Adrenal gland (tissue), 12 donors: ENCODE results near the gene CDH16. TPM values are rescaled to one million over a fixed set of nuclear protein-coding genes. Genes with fewer than 3 reads are reported as not detected.
"Not testable (repeated sequence)": the region's sequence is repeated elsewhere in the genome, so short reads cannot be mapped to it uniquely, and the experiment has no call there.

Experiments used
- DNase-seq, 7 donors: peaks; one replicate each; pipeline ENCODE4 v3.0.0-alpha.2; 2019 to 2020
- H3K27ac ChIP-seq, 5 donors: fragments of 200-600 bp; sonication (generic) in 4 of 5; 1 replicate in 3 of 5; 2 replicates in 2 of 5; pipeline versions ENCODE4 v1.5.1 to v1.8.0; 2016 to 2020; ENCODE audit warnings: mild to moderate bottlenecking in 1 of 5
- H3K27me3 ChIP-seq: fragments of 200-600 bp; 2 replicates; pipeline ENCODE4 v1.8.0; 2021
- H3K36me3 ChIP-seq, 2 donors: fragments of 200-600 bp; replicated peaks in 1 of 2; 1 replicate in 1 of 2; 2 replicates in 1 of 2; pipeline versions ENCODE4 v1.5.1 to v1.8.0; 2018 to 2022
- H3K4me1 ChIP-seq, 2 donors: fragments of 200-600 bp; replicated peaks in 1 of 2; 1 replicate in 1 of 2; 2 replicates in 1 of 2; pipeline versions ENCODE4 v1.5.1 to v1.8.0; 2018 to 2021
- H3K4me3 ChIP-seq, 4 donors: fragments of 200-600 bp; sonication (generic) in 3 of 4; one replicate each; pipeline ENCODE4 v1.5.1; 2016 to 2018
- H3K9me3 ChIP-seq, 3 donors: fragments of 200-600 bp; sonication (generic) in 1 of 3; replicated peaks in 1 of 3; 1 replicate in 2 of 3; 2 replicates in 1 of 3; pipeline versions ENCODE4 v1.5.1 to v1.8.0; 2016 to 2021
- POLR2A ChIP-seq, 2 donors: fragments of 450-650 bp; IDR thresholded peaks; one replicate each; pipeline ENCODE4 v1.6.1; 2017; ENCODE audit warnings: antibody characterized with exemption in 2 of 2, mild to moderate bottlenecking in 2 of 2, moderate library complexity in 1 of 2
- WGBS, 4 donors: extraction: QIAGEN DNeasy Blood & Tissue Kit in 2 of 4; methylation state at CpG; one replicate each; pipeline versions ENCODE4 v1.1.5 to v1.1.7; 2013 to 2017; 5-methylcytosine and 5-hydroxymethylcytosine counted together
- intact Hi-C, 2 donors: fragments of 100-400 bp; cut with DNase I; formaldehyde crosslinking; loops; one replicate each; pipeline versions ENCODE4 v1.14.1 to v1.15.0; 2022 to 2023
- polyA plus RNA-seq, 3 donors: library from polyadenylated mRNA; stranded (reverse); fragments of 200-250 nt in 2 of 3; fragments of 350-450 nt in 1 of 3; fragmentation: Illumina TruSeq in 1 of 3; extraction: RNeasy Lipid Tissue Mini Kit (QIAGEN cat#74804) in 1 of 3; gene quantifications; one replicate each; pipeline ENCODE4 v1.2.3, GENCODE V29; 2013 to 2014
- total RNA-seq, 9 donors: library from RNA; depleted of rRNA in 4 of 9; stranded (reverse); fragments of >200 nt in 4 of 9; fragments of 120-200 nt in 1 of 9; fragmentation: NEBNext Ultra II Directional in 1 of 9; extraction: Animal tissue kit (Norgen Biotek cat#: 25700) in 1 of 9; gene quantifications; one replicate each; pipeline versions ENCODE4 v1.1.0 to v1.2.4, GENCODE V29; 2013 to 2023
- TF ChIP-seq, protein P1 (sequence below), 6 experiments: fragments of 450-650 bp in 4 of 6; fragments of 200-600 bp in 2 of 6; sonication (generic) in 1 of 6; IDR thresholded peaks; 1 replicate in 5 of 6; 2 replicates in 1 of 6; pipeline versions ENCODE4 v1.5.1 to v1.8.0; 2016 to 2021; ENCODE audit warnings: antibody characterized with exemption in 6 of 6, mild to moderate bottlenecking in 2 of 6, moderate library complexity in 1 of 6
- donor health status: healthy with polysubstance abuse.
- donor health status: Bipolar disorder and iron deficiency.
- donor health status: DM: yes; HTN: yes; CAD: no.
- donor health status: DM: no; HTN: no; CAD: no.
- donor health status: DM: no; HTN: no; CAD: no.
- donor health status: DM: yes; HTN: yes; CAD: no.

CDH16 gene
- total and polyA plus RNA-seq, 12 donors: 0.69 TPM; not detected in 11

DNA sequence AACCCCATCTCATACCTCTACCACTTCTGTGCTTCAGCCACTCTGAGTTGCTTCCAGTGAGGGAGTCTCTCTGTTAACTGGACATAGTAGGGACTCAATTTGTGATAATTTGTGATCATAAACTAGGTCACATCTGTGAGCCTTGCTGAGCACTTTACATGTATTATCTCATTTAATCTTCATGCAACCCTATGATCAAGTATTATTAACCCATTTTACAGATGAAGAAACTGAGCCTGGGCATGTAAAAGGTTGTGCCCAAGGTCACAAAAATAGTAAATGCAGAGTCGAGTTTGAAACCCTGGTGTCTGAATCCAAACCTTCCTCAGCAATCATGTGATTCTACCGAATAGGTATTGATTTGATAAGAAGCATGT is 19.8 kb downstream of the CDH16 start:
- no peak for DNase-seq
- intact Hi-C loops: loop anchor here (5.0 kb wide), 2 partner anchors 33 to 43 kb away; partner anchors contain the start of gene CIAO2B (in 1 of the 2)
- 56 to 71% (median 64%) methylated on average over 2 of the region's 2 CpGs for WGBS, 4 donors
- Histone ChIP-seq H3K9me3 (no peaks in the 10 kb centered on the region), H3K4me3 (no peak overlapping the region), H3K4me1 (peaks cover 20 to 29% of the 10 kb centered on the region in 2 donors), H3K27ac (peak overlapping the region in 4 of 5 donors; percentile 57 to 88 (median 80)), H3K27me3 (no peaks in the 10 kb centered on the region), H3K36me3 (no peaks in the 10 kb centered on the region)
- TF ChIP-seq, protein P1, sequence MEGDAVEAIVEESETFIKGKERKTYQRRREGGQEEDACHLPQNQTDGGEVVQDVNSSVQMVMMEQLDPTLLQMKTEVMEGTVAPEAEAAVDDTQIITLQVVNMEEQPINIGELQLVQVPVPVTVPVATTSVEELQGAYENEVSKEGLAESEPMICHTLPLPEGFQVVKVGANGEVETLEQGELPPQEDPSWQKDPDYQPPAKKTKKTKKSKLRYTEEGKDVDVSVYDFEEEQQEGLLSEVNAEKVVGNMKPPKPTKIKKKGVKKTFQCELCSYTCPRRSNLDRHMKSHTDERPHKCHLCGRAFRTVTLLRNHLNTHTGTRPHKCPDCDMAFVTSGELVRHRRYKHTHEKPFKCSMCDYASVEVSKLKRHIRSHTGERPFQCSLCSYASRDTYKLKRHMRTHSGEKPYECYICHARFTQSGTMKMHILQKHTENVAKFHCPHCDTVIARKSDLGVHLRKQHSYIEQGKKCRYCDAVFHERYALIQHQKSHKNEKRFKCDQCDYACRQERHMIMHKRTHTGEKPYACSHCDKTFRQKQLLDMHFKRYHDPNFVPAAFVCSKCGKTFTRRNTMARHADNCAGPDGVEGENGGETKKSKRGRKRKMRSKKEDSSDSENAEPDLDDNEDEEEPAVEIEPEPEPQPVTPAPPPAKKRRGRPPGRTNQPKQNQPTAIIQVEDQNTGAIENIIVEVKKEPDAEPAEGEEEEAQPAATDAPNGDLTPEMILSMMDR (IDR thresholded peaks at IDR 0.05): no peak
- TF ChIP-seq POLR2A (IDR thresholded peaks at IDR 0.05): no peak

DNA sequence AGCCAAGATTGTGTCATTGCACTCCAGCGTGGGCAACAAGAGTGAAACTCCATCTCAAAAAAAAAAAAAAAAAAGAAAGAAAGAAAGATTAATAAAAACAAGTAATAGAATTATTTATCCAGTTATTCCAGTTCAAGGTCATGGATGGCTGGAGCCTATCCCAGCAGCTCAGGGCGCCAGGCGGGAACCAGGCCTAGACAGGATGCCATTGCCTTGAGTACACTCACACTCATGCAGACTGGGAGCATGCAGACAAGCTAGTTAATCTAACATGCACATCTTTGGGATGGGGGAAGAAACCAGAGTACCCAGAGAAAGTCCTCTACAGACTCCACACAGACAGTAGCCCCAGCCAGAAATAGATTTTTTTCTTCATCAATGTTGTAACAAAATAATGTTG is 20.5 kb downstream of the CDH16 start:
- intact Hi-C loops: loop anchor here (5.0 kb wide), 2 partner anchors 34 to 44 kb away; partner anchors contain the start of gene CIAO2B (in 1 of the 2)
- Histone ChIP-seq H3K36me3 (no peaks in the 10 kb centered on the region), H3K4me3 (no peak overlapping the region), H3K27ac (peak overlapping the region in 4 of 5 donors; percentile 28 to 88 (median 61)), H3K27me3 (no peaks in the 10 kb centered on the region), H3K4me1 (peaks cover 20 to 29% of the 10 kb centered on the region in 2 donors), H3K9me3 (no peaks in the 10 kb centered on the region)
- DNase-seq: peak; percentile 73 to 94 (median 85)
- TF ChIP-seq, protein P1 (IDR thresholded peaks at IDR 0.05): no peak
- peak in 1 of 2 donors; percentile 26 for TF ChIP-seq POLR2A (IDR thresholded peaks at IDR 0.05)
- 29 to 32% (median 30%) methylated on average over 3 of the region's 3 CpGs for WGBS, 4 donors

DNA sequence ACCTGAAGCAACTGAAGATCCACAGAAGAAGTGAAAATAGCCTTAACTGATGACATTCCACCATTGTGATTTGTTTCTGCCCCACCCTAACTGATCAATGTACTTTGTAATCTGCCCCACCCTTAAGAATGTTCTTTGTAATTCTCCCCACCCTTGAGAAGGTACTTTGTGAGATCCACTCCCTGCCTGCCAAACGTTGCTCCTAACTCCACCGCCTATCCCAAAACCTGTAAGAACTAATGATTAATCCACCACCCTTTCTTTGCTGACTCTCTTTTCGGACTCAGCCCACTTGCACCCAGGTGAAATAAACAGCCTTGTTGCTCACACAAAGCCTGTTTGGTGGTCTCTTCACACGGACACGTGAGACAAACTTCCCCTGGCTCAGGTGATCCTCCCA is 22.0 kb downstream of the CDH16 start:
- not testable (repeated sequence) for H3K9me3 ChIP-seq, H3K4me3 ChIP-seq, H3K36me3 ChIP-seq, H3K27me3 ChIP-seq, DNase-seq
- Histone ChIP-seq H3K27ac (peak overlapping the region in 1 of 5 donors; percentile 66), H3K4me1 (peaks cover 20 to 29% of the 10 kb centered on the region in 2 donors)
- intact Hi-C loops: loop anchor here (5.0 kb wide), 2 partner anchors 36 to 46 kb away; partner anchors contain the start of gene CIAO2B (in 1 of the 2)
- 76 to 86% (median 83%) methylated on average over 5 of the region's 5 CpGs for WGBS, 4 donors

DNA sequence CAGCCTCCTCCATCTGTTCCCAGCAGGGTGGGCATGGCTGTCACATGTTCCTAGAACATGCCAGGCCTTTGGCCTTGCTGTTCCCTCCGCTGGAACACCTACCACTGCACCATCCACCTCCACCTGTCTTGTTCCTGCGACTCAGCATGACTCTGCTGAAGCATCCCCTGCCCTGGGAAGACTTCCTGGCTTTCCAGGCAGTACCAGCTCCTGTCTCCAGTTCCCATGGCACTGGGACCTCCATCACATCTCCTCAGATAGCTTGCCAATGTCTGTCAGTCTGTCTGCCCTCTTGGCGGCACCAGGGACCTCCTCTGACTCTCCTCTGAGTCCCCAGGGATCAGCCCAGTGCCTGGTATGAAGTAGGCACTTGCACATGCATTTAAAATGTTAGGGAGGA is 22.7 kb downstream of the CDH16 start:
- 92 to 100% (median 97%) methylated on average over 3 of the region's 3 CpGs for WGBS, 4 donors
- Histone ChIP-seq H3K4me3 (no peak overlapping the region), H3K4me1 (peaks cover 20 to 29% of the 10 kb centered on the region in 2 donors), H3K27ac (no peak overlapping the region), H3K9me3 (no peaks in the 10 kb centered on the region), H3K36me3 (no peaks in the 10 kb centered on the region), H3K27me3 (no peaks in the 10 kb centered on the region)
- intact Hi-C loops: loop anchor here (5.0 kb wide), 2 partner anchors 36 to 46 kb away; partner anchors contain the start of gene CIAO2B (in 1 of the 2)
- TF ChIP-seq POLR2A (IDR thresholded peaks at IDR 0.05): no peak
- TF ChIP-seq, protein P1 (IDR thresholded peaks at IDR 0.05): no peak
- DNase-seq: no peak

DNA sequence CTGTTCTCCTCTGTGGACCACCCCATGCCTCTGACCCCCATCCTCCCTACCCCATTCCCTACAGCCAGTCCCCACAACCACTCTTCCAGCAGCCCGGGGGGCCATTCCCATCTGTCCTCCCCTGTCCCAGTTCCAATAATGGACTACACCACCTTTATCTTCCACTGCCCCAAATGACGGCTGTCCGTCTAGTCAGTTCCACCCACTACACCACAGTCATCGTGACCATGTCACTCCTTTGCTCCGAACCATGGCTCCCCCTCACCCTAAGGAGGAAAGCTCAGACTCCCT is 23.1 kb downstream of the CDH16 start:
- Histone ChIP-seq H3K36me3 (no peaks in the 10 kb centered on the region), H3K27ac (no peak overlapping the region), H3K9me3 (no peaks in the 10 kb centered on the region), H3K4me1 (peaks cover 20 to 29% of the 10 kb centered on the region in 2 donors), H3K4me3 (no peak overlapping the region), H3K27me3 (no peaks in the 10 kb centered on the region)
- intact Hi-C loops: loop anchor here (5.0 kb wide), 2 partner anchors 37 to 47 kb away; partner anchors contain the start of gene CIAO2B (in 1 of the 2)
- 76 to 87% (median 82%) methylated on average over 5 of the region's 5 CpGs for WGBS, 4 donors
- TF ChIP-seq POLR2A (IDR thresholded peaks at IDR 0.05): no peak
- TF ChIP-seq, protein P1 (IDR thresholded peaks at IDR 0.05): no peak
- no peak for DNase-seq
